ENCODE measurements around the gene GRK7.
"Not testable (repeated sequence)": the region's sequence is repeated elsewhere in the genome, so short reads cannot be mapped to it uniquely, and the experiment has no call there.

The GRK7 gene

DNA sequence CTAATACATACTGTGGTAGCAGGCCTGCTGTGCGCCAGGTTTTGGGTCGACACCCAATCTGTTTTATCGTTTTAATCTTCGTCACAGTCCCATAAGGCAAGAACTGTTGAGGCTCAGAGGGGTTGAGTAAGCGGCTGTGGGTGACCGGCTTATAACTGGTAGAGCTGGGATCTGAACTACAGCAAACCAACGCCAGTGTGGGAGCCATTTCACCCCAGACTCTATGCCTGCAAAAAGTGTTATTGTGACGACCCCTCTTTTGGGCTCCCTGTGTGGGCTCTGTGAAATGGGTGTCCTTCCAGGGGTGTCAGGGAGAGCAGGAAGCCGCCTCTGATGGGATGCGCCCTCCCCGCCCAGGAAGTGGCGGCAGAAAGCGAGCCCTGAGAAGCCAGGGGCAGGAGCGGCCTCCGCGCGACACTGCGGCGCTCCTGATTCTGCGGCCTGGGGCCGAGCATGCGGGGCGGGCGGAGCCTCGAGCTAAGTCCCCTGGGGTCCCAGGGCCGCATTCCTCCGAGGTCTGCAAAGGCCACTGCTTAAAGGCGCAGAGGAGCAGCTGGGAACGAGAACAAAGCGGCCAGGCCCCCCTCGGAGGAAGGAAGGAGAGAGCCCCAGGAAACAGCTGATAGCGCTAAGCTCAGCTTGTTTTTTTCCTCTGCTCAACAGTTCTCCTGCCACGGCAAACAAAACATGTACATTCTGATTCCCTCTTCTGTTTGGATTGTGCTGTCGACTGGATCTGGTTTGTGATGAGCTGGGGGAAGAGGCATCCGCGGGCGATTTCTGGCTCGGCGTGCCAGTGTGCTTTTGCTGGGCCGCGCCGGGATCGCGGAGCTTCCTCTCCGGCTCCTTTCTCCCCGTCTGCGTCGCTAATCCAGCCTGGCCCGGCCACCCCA lies 33.9 kb downstream of the GRK7 start:
- DNase-seq, result no peak

DNA sequence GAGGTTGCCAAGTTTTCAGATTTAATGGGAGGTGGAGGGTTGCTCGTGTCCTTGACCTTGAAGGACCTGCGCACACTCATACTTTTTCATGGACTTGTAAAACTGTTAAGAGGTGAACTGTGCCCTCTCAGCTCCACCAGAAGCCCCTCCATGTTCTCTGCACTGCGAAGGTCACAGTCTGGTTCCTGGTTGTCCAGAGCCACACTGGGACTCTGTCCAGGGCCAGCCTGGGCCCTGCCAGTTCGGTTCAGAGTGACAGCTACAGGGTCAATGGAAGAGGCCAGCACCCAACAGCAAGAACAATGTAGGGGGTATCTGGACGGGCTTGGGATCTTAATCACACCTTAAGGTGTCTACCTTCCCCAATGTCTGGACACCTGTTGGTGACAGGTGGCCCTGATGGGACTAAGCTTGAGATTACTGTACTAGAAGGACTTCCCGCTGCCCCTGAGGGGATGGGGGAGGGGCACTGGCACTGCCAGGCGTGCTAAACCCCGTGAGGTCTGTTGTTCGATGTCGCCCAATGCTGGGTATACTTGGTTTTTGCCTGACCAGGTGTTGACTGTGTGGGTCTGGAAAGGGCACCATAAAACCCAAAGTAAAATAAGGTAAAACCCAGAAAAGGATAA lies 34.7 kb downstream of the GRK7 start:
- no peak for DNase-seq

DNA sequence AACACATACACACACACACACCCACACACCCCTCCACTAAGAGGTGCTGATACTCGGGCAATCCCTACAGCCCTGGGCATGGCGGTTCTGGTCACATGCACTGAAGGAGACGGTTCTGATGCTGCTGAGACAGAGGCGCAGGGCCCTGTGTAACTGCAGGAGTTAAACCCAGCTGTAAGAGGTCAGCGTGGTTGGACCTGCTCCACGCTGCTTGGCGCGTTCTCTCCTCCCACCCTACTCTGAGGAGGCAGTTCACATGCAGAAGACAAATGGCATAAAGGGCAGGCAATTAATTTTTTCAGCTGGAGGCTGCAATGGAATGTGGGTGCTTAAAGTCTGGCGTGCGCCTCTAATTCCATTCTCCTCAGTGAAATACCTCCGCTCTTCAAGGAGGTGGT lies 35.2 kb downstream of the GRK7 start:
- no peak for DNase-seq

GRCh38 chr3:141802316-141803077 lies 39.3 kb downstream of the GRK7 start:
- DNase-seq, result no peak

DNA sequence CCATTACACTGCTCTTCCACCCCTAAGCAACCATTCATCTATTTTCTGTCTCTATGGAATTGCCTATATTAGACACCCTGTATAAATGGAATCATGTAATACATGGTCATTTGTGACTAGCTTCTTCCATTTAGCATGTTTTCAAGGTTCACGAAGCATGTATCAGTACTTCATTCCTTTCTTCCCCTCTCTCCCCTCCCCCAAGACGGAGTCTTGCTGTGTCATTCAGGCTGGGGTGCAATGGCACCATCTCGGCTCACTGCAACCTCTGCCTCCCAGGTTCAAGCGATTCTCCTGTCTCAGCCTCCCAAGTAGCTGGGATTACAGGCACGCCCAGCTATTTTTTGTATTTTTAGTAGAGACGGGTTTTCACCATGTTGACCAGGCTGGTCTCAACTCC lies 40.3 kb downstream of the GRK7 start:
- DNase-seq, result not testable (repeated sequence)

DNA sequence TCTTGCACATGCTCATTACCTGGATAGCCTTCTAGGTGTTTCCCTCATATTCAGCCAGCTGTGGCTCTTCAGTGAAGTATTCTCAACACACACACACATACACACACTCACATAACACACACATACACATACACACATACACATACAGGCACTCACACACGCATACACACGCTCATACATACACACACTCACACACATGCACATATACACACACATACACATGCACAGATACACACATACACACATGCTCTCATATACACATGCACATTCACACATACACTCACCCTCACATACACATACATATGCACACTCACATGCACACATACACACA lies 41.2 kb downstream of the GRK7 start:
- DNase-seq, result no peak

DNA sequence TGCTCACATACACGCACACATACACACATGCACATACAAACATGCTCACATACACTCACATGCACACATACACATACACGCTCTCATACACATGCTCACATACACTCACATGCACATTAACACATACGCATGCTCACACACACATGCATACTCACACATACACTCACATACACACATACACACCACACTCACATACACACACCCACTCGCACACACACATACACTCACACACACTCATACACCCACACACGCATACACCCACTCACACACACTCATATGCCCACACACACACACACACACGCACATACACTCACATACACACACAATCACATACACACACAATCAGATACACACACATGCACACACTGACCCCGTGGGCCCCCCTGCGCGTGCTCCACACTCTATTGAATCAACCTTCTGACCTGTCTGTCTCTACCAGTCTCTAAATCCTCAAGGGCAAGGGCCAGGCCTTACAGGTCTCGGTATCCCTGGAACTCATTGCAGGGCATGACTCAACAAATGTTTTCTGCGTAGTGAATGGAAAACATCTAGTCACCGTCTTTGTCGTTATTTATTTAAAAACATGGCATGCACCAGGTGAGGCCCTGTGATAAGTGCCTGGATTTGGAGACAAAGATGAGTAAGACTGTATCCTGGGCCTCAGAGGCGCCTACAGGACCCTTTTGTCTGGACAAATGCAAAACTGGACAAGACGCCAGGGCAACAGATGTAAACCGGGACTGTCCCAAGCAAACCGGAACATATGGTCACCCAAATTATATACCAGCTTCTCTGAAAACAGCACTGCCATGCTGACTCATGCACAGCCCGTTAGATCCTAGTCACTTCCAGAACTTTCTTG lies 41.8 kb downstream of the GRK7 start:
- no peak for DNase-seq

GRCh38 chr3:141807277-141808033 lies 44.2 kb downstream of the GRK7 start:
- no peak for DNase-seq

- no peak for DNase-seq
Measured at GRCh38 chr3:141808586-141808985, 45.4 kb downstream of the GRK7 start.

GRCh38 chr3:141810161-141810560 lies 47.0 kb downstream of the GRK7 start:
- no peak for DNase-seq

DNA sequence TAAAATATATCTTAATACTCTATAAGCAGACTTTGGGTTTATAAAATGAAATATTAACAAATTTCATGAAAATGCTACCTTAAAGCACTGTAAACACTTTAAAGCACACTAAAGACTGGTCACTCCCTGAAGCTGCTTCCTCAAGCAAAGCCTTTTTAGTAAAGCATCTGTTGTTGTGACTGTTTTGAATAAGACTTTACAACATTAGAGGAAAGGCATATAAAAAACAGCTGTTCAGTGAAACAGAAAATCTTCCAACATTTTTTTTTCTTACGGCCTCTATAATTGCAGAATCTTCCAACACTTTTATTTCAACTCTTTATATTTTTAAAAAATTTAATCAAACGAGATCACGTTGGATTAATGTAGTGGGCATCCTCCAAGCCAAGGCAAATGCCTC lies 48.1 kb downstream of the GRK7 start:
- no peak for DNase-seq

GRCh38 chr3:141812084-141812483 lies 48.9 kb downstream of the GRK7 start:
- DNase-seq, result no peak

- no peak for DNase-seq
Measured at GRCh38 chr3:141812586-141812985, 49.4 kb downstream of the GRK7 start.
